Mesenchymal stem cell (in vitro differentiated cells and primary cell): ENCODE results near the gene AGXT.
A peak's percentile ranks its signal among the peaks of the same experiment; 100 is the strongest.

Source experiments
- DNase-seq: peaks from one replicate; pipeline ENCODE4 v3.0.0-alpha.2; 2013
- H2AFZ ChIP-seq: one replicate; pipeline ENCODE4 v1.6.1; 2013; ENCODE audit warnings: low read depth, mild to moderate bottlenecking, control low read depth, inconsistent platforms, low read length, moderate library complexity
- H2AK5ac ChIP-seq: 2 replicates; pipeline ENCODE4 v1.6.1; 2013; ENCODE audit warnings: low read length, moderate library complexity, mild to moderate bottlenecking, inconsistent platforms; ENCODE audit not compliant: severe bottlenecking
- H2BK120ac ChIP-seq: one replicate; pipeline ENCODE4 v1.6.1; 2013; ENCODE audit warnings: low read depth, mild to moderate bottlenecking, inconsistent platforms, low read length, moderate library complexity
- H2BK12ac ChIP-seq, 2 experiments: one replicate each; pipeline ENCODE4 v1.6.1; 2013; ENCODE audit warnings: inconsistent platforms in 2 of 2, low read length in 2 of 2, mild to moderate bottlenecking in 2 of 2, moderate library complexity in 2 of 2, control low read depth in 1 of 2
- H2BK15ac ChIP-seq: one replicate; pipeline ENCODE4 v1.6.1; 2013; ENCODE audit warnings: mild to moderate bottlenecking, low read depth, inconsistent platforms; ENCODE audit not compliant: poor library complexity, severe bottlenecking
- H2BK5ac ChIP-seq: 2 replicates; pipeline ENCODE4 v1.6.1; 2013; ENCODE audit warnings: low read depth, mild to moderate bottlenecking, low read length, control low read depth, inconsistent platforms; ENCODE audit not compliant: poor library complexity, severe bottlenecking
- H3K14ac ChIP-seq, 2 experiments: one replicate each; pipeline ENCODE4 v1.6.1; 2013; ENCODE audit warnings: inconsistent platforms in 2 of 2, low read length in 2 of 2, control low read depth in 1 of 2, mild to moderate bottlenecking in 1 of 2, moderate library complexity in 1 of 2
- H3K18ac ChIP-seq, 2 experiments: one replicate each; pipeline ENCODE4 v1.6.1; 2013; ENCODE audit warnings: inconsistent platforms in 2 of 2, low read length in 2 of 2, control low read depth in 1 of 2, low read depth in 1 of 2, mild to moderate bottlenecking in 1 of 2
- H3K23ac ChIP-seq, 2 experiments: one replicate each; pipeline ENCODE4 v1.6.1; 2013; ENCODE audit warnings: inconsistent platforms in 2 of 2, low read length in 2 of 2, mild to moderate bottlenecking in 2 of 2, moderate library complexity in 2 of 2, control low read depth in 1 of 2
- H3K27ac ChIP-seq: 2 replicates; pipeline ENCODE4 v1.5.1; 2013; ENCODE audit warnings: mild to moderate bottlenecking, moderate library complexity, low read length, control low read depth, inconsistent platforms; ENCODE audit not compliant: poor library complexity, severe bottlenecking
- H3K27me3 ChIP-seq, 2 experiments: 2 replicates each; pipeline versions ENCODE4 v1.6.1 to v1.7.0; 2013; ENCODE audit warnings: low read length in 2 of 2, mild to moderate bottlenecking in 2 of 2, moderate library complexity in 2 of 2, control low read depth in 1 of 2, inconsistent platforms in 1 of 2; ENCODE audit not compliant: control insufficient read depth in 1 of 2, insufficient read depth in 1 of 2
- H3K36me3 ChIP-seq, 2 experiments: 2 replicates each; pipeline versions ENCODE4 v1.6.1 to v1.7.0; 2013; ENCODE audit warnings: low read length in 2 of 2, control low read depth in 1 of 2, inconsistent platforms in 1 of 2, low read depth in 1 of 2, mild to moderate bottlenecking in 1 of 2; ENCODE audit not compliant: insufficient read depth in 2 of 2, control insufficient read depth in 1 of 2
- H3K4ac ChIP-seq, 2 experiments: one replicate each; pipeline ENCODE4 v1.6.1; 2013; ENCODE audit warnings: inconsistent platforms in 2 of 2, low read length in 2 of 2, mild to moderate bottlenecking in 2 of 2, moderate library complexity in 2 of 2, control low read depth in 1 of 2, low read depth in 1 of 2
- H3K4me1 ChIP-seq: 2 replicates; pipeline ENCODE4 v1.6.1; 2013; ENCODE audit warnings: low read depth, low read length, control low read depth; ENCODE audit not compliant: control insufficient read depth, insufficient read depth
- H3K4me2 ChIP-seq: 2 replicates; pipeline ENCODE4 v1.6.1; 2013; ENCODE audit warnings: low read length, mild to moderate bottlenecking, inconsistent platforms; ENCODE audit not compliant: poor library complexity, severe bottlenecking
- H3K4me3 ChIP-seq, 2 experiments: 2 replicates each; pipeline versions ENCODE4 v1.5.1 to v1.7.0; 2013; ENCODE audit warnings: low read length in 2 of 2, mild to moderate bottlenecking in 2 of 2, control low read depth in 1 of 2, low read depth in 1 of 2; ENCODE audit not compliant: insufficient read depth in 1 of 2
- H3K79me1 ChIP-seq: replicated peaks from 2 replicates; pipeline ENCODE4 v1.6.1; 2013; ENCODE audit warnings: mild to moderate bottlenecking, control low read depth, low read length, inconsistent platforms; ENCODE audit not compliant: poor library complexity, severe bottlenecking
- H3K9ac ChIP-seq: 2 replicates; pipeline ENCODE4 v1.7.0; 2013; ENCODE audit warnings: mild to moderate bottlenecking, low read length, moderate library complexity
- H3K9me3 ChIP-seq: 2 replicates; pipeline ENCODE4 v1.7.0; 2013; ENCODE audit warnings: mild to moderate bottlenecking, low read length; ENCODE audit not compliant: control insufficient read depth
- H4K8ac ChIP-seq: one replicate; pipeline ENCODE4 v1.6.1; 2013; ENCODE audit warnings: inconsistent platforms, mild to moderate bottlenecking, low read length, moderate library complexity
- H4K91ac ChIP-seq: one replicate; pipeline ENCODE4 v1.6.1; 2013; ENCODE audit warnings: mild to moderate bottlenecking, low read length, inconsistent platforms
- WGBS: methylation state at CpG from one replicate; pipeline ENCODE4 v1.1.7; 2013; ENCODE audit warnings: mixed read lengths; 5-methylcytosine and 5-hydroxymethylcytosine counted together

Gene AGXT

GRCh38 chr2:240877460-240878340 lies 9.1 kb downstream of the AGXT start:
- no peak overlapping the region for H2AFZ ChIP-seq
- H3K4ac ChIP-seq, result no peak overlapping the region
- DNase-seq, result no peak
- no peak overlapping the region for H3K23ac ChIP-seq
- H4K91ac ChIP-seq, result no peak overlapping the region
- H3K4me2 ChIP-seq, result no peak overlapping the region
- H2BK120ac ChIP-seq, result no peak overlapping the region
- H3K18ac ChIP-seq, result no peak overlapping the region
- no peaks in the 10 kb centered on the region for H3K9me3 ChIP-seq
- peaks cover 0 to 27% of the 10 kb centered on the region in 2 experiments for H3K27me3 ChIP-seq
- H2BK5ac ChIP-seq, result no peak overlapping the region
- H3K14ac ChIP-seq, result no peak overlapping the region
- H3K79me1 ChIP-seq, result no peaks in the 10 kb centered on the region
- H3K9ac ChIP-seq, result no peak overlapping the region
- no peak overlapping the region for H2BK15ac ChIP-seq
- no peak overlapping the region for H3K27ac ChIP-seq
- H3K4me3 ChIP-seq, result no peak overlapping the region
- no peaks in the 10 kb centered on the region for H3K36me3 ChIP-seq
- peaks cover 3% of the 10 kb centered on the region for H3K4me1 ChIP-seq
- 87% methylated on average over 40 of the region's 40 CpGs for WGBS
- H2AK5ac ChIP-seq, result no peak overlapping the region
- no peak overlapping the region for H2BK12ac ChIP-seq
- no peak overlapping the region for H4K8ac ChIP-seq

GRCh38 chr2:240878341-240878936 lies 9.8 kb downstream of the AGXT start:
- H4K91ac ChIP-seq, result no peak overlapping the region
- peaks cover 0 to 21% of the 10 kb centered on the region in 2 experiments for H3K27me3 ChIP-seq
- H2AFZ ChIP-seq, result no peak overlapping the region
- no peak overlapping the region for H2BK15ac ChIP-seq
- no peak overlapping the region for H3K23ac ChIP-seq
- H3K9ac ChIP-seq, result no peak overlapping the region
- no peak overlapping the region for H2BK5ac ChIP-seq
- H3K4me3 ChIP-seq, result no peak overlapping the region
- no peak for DNase-seq
- no peak overlapping the region for H3K18ac ChIP-seq
- no peak overlapping the region for H2AK5ac ChIP-seq
- H2BK120ac ChIP-seq, result no peak overlapping the region
- H2BK12ac ChIP-seq, result no peak overlapping the region
- H3K14ac ChIP-seq, result peak overlapping the region in 1 of 2 experiments; percentile 12
- no peak overlapping the region for H3K4ac ChIP-seq
- H3K36me3 ChIP-seq, result no peaks in the 10 kb centered on the region
- WGBS, result 84% methylated on average over 16 of the region's 18 CpGs
- H3K4me2 ChIP-seq, result no peak overlapping the region
- peaks cover 3% of the 10 kb centered on the region for H3K4me1 ChIP-seq
- no peaks in the 10 kb centered on the region for H3K9me3 ChIP-seq
- H4K8ac ChIP-seq, result no peak overlapping the region
- no peak overlapping the region for H3K27ac ChIP-seq
- no peaks in the 10 kb centered on the region for H3K79me1 ChIP-seq

- peaks cover 3% of the 10 kb centered on the region for H3K4me1 ChIP-seq
- H2BK15ac ChIP-seq, result no peak overlapping the region
- H2AK5ac ChIP-seq, result no peak overlapping the region
- H3K4me3 ChIP-seq, result no peak overlapping the region
- no peak overlapping the region for H3K14ac ChIP-seq
- H3K9ac ChIP-seq, result no peak overlapping the region
- no peak overlapping the region for H3K4me2 ChIP-seq
- no peak overlapping the region for H3K27ac ChIP-seq
- no peaks in the 10 kb centered on the region for H3K79me1 ChIP-seq
- H4K8ac ChIP-seq, result no peak overlapping the region
- H4K91ac ChIP-seq, result no peak overlapping the region
- H2BK12ac ChIP-seq, result no peak overlapping the region
- no peak overlapping the region for H3K23ac ChIP-seq
- H3K4ac ChIP-seq, result no peak overlapping the region
- no peaks in the 10 kb centered on the region for H3K9me3 ChIP-seq
- H2BK120ac ChIP-seq, result no peak overlapping the region
- no peaks in the 10 kb centered on the region for H3K36me3 ChIP-seq
- no peak overlapping the region for H2BK5ac ChIP-seq
- peaks cover 0 to 18% of the 10 kb centered on the region in 2 experiments for H3K27me3 ChIP-seq
- WGBS, result 81% methylated on average over 7 of the region's 7 CpGs
- H3K18ac ChIP-seq, result no peak overlapping the region
- H2AFZ ChIP-seq, result no peak overlapping the region
- no peak for DNase-seq
Measured at GRCh38 chr2:240879105-240879504, 10.5 kb downstream of the AGXT start.

GRCh38 chr2:240881913-240882312 lies 13.3 kb downstream of the AGXT start:
- Histone ChIP-seq H3K4me2 (no peak overlapping the region), H3K36me3 (no peaks in the 10 kb centered on the region), H3K9me3 (no peaks in the 10 kb centered on the region), H3K23ac (no peak overlapping the region), H3K4ac (no peak overlapping the region), H3K79me1 (no peaks in the 10 kb centered on the region), H2BK15ac (no peak overlapping the region), H3K27ac (no peak overlapping the region), H2AK5ac (no peak overlapping the region), H4K8ac (no peak overlapping the region), H3K27me3 (peaks cover 6 to 11% of the 10 kb centered on the region in 2 experiments), H2BK12ac (no peak overlapping the region), H3K4me1 (no peaks in the 10 kb centered on the region), H3K9ac (no peak overlapping the region), H2BK120ac (no peak overlapping the region), H2AFZ (no peak overlapping the region), H4K91ac (no peak overlapping the region), H2BK5ac (no peak overlapping the region), H3K14ac (no peak overlapping the region), H3K4me3 (no peak overlapping the region), H3K18ac (no peak overlapping the region)
- no peak for DNase-seq
- 51% methylated on average over 6 of the region's 6 CpGs for WGBS
